GM18502 (cell line): ENCODE measurements around the gene MRPL46.
A peak's percentile ranks its signal among the peaks of the same experiment; 100 is the strongest.
"Not testable (repeated sequence)": the region's sequence is repeated elsewhere in the genome, so short reads cannot be mapped to it uniquely, and the experiment has no call there.

Experiments
- ATAC-seq: cut with Tn5 transposase; IDR thresholded peaks from one replicate; pipeline ENCODE4 v1.9.1; 2021; ENCODE audit warnings: mild to moderate bottlenecking; ENCODE audit not compliant: unreplicated experiment, poor library complexity

MRPL46 gene

GRCh38 chr15:88480981-88481380 is 13.8 kb upstream of the MRPL46 start:
- ATAC-seq, result no peak

- no peak for ATAC-seq
Observed at GRCh38 chr15:88479169-88479568, 12.0 kb upstream of the MRPL46 start.

- ATAC-seq, result no peak
Observed at GRCh38 chr15:88477904-88478303, 10.7 kb upstream of the MRPL46 start.

GRCh38 chr15:88477126-88477525 is 9.9 kb upstream of the MRPL46 start:
- ATAC-seq, result no peak

- peak; percentile 51 for ATAC-seq
Observed at GRCh38 chr15:88476635-88477060, 9.5 kb upstream of the MRPL46 start.

GRCh38 chr15:88473661-88474293 is 6.6 kb upstream of the MRPL46 start:
- ATAC-seq, result not testable (repeated sequence)

GRCh38 chr15:88472225-88472624 is 5.0 kb upstream of the MRPL46 start:
- ATAC-seq, result no peak

- no peak for ATAC-seq
Observed at GRCh38 chr15:88470625-88471372, 3.6 kb upstream of the MRPL46 start.

- ATAC-seq, result no peak
Observed at GRCh38 chr15:88469321-88469720, 2.1 kb upstream of the MRPL46 start.

- ATAC-seq, result not testable (repeated sequence)
Observed at GRCh38 chr15:88468721-88469120, 1.5 kb upstream of the MRPL46 start.

- peak; percentile 13 for ATAC-seq
Observed at GRCh38 chr15:88467935-88468528, 844 bp upstream of the MRPL46 start.

- no peak for ATAC-seq
Observed at GRCh38 chr15:88465633-88466224, 1.5 kb downstream of the MRPL46 start.

GRCh38 chr15:88463870-88464532 is 3.2 kb downstream of the MRPL46 start:
- ATAC-seq, result no peak

- no peak for ATAC-seq
Observed at GRCh38 chr15:88456733-88457132, 10.5 kb downstream of the MRPL46 start.

GRCh38 chr15:88454867-88455810 is 12.0 kb downstream of the MRPL46 start:
- ATAC-seq, result peak; percentile 96

GRCh38 chr15:88454236-88454635 is 13.0 kb downstream of the MRPL46 start:
- ATAC-seq, result no peak

- ATAC-seq, result no peak
Observed at GRCh38 chr15:88453651-88454050, 13.5 kb downstream of the MRPL46 start.

GRCh38 chr15:88450125-88450798 is 16.9 kb downstream of the MRPL46 start:
- no peak for ATAC-seq

- ATAC-seq, result no peak
Observed at GRCh38 chr15:88449581-88449980, 17.6 kb downstream of the MRPL46 start.
